Smooth muscle cell (in vitro differentiated cells): ENCODE results near the gene NMT1. TPM values are rescaled to one million over a fixed set of nuclear protein-coding genes. Genes with fewer than 3 reads are reported as not detected.

ENCODE experiments used
- DNase-seq: peaks from one replicate; lab custom pipeline; 2025; ENCODE audit not compliant: unreplicated experiment; lab: John Stamatoyannopoulos, UW
- H2AFZ ChIP-seq: fragments of 200-600 bp; sonication (generic); 2 replicates; pipeline ENCODE4 v1.6.0; 2016; ENCODE audit warnings: antibody characterized with exemption, low read depth, mild to moderate bottlenecking
- H3F3A ChIP-seq: fragments of 200-600 bp; sonication (generic); 2 replicates; pipeline ENCODE4 v1.6.0; 2017; ENCODE audit warnings: antibody characterized with exemption, low read depth
- H3K27ac ChIP-seq: fragments of 200-600 bp; sonication (generic); 2 replicates; pipeline ENCODE4 v1.5.1; 2016; ENCODE audit warnings: low read depth, mild to moderate bottlenecking
- H3K27me3 ChIP-seq: fragments of 200-600 bp; sonication (generic); 2 replicates; pipeline ENCODE4 v1.6.1; 2016; ENCODE audit warnings: low read depth, mild to moderate bottlenecking
- H3K36me3 ChIP-seq: fragments of 200-600 bp; sonication (generic); 2 replicates; pipeline ENCODE4 v1.5.1; 2016; ENCODE audit warnings: low read depth
- H3K4me1 ChIP-seq: fragments of 200-600 bp; sonication (generic); 2 replicates; pipeline ENCODE4 v1.5.1; 2016; ENCODE audit warnings: low read depth
- H3K4me2 ChIP-seq: fragments of 200-600 bp; sonication (generic); 2 replicates; pipeline ENCODE4 v1.6.0; 2016; ENCODE audit warnings: mild to moderate bottlenecking
- H3K4me3 ChIP-seq: fragments of 200-600 bp; sonication (generic); 2 replicates; pipeline ENCODE4 v1.5.1; 2016; ENCODE audit warnings: mild to moderate bottlenecking
- H3K79me2 ChIP-seq: fragments of 200-600 bp; sonication (generic); 2 replicates; pipeline ENCODE4 v1.6.0; 2016; ENCODE audit warnings: low read depth, mild to moderate bottlenecking
- H3K9ac ChIP-seq: fragments of 200-600 bp; sonication (generic); 2 replicates; pipeline ENCODE4 v1.6.0; 2016; ENCODE audit warnings: low read depth
- H3K9me3 ChIP-seq: fragments of 200-600 bp; sonication (generic); replicated peaks from 2 replicates; pipeline ENCODE4 v1.5.1; 2016; ENCODE audit warnings: low read depth
- H4K20me1 ChIP-seq: fragments of 200-600 bp; sonication (generic); 2 replicates; pipeline ENCODE4 v1.6.0; 2016; ENCODE audit warnings: low read depth
- CTCF ChIP-seq: fragments of 200-600 bp; sonication (generic); IDR thresholded peaks from 2 replicates; pipeline ENCODE4 v1.5.1; 2017; ENCODE audit warnings: borderline replicate concordance, mild to moderate bottlenecking, antibody characterized with exemption; ENCODE audit not compliant: insufficient read depth, poor library complexity, severe bottlenecking
- WGBS: methylation state at CpG from one replicate; pipeline ENCODE4 v1.1.7; 2016; ENCODE audit warnings: low lambda C conversion rate; 5-methylcytosine and 5-hydroxymethylcytosine counted together
- microRNA-seq: library from miRNA; unstranded; fragments of <30 nt; microRNA quantifications from one replicate; pipeline ENCODE4, GENCODE V29; 2016; ENCODE audit warnings: borderline number of aligned reads
- polyA plus RNA-seq: library from polyadenylated mRNA; unstranded; fragments of >200 nt; fragmentation: Nextera tagmentation; extraction: Ambion mirVana; gene quantifications from 2 replicates; pipeline ENCODE4 v1.2.1, GENCODE V29; 2016
- small RNA-seq: library from RNA; depleted of rRNA; stranded (forward); fragments of <200 nt; gene quantifications from one replicate; pipeline ENCODE3, GENCODE V24; 2014
- total RNA-seq: library from RNA; depleted of rRNA; stranded (reverse); fragments of >200 nt; gene quantifications from 2 replicates; pipeline ENCODE4 v1.2.3, GENCODE V29; 2014

Gene NMT1
- total and polyA plus RNA-seq, 2 experiments from 2014 or later, result 87.6 to 105 TPM

- TF ChIP-seq CTCF, result no peak
- no peaks in the 10 kb centered on the region for H3K27me3 ChIP-seq
- peaks cover 37% of the 10 kb centered on the region for H3F3A ChIP-seq
- H3K4me1 ChIP-seq, result peaks cover 28% of the 10 kb centered on the region
- H3K4me3 ChIP-seq, result no peak overlapping the region
- H3K79me2 ChIP-seq, result peaks cover 58% of the 10 kb centered on the region
- no peaks in the 10 kb centered on the region for H3K9me3 ChIP-seq
- no peak overlapping the region for H3K4me2 ChIP-seq
- no peak for DNase-seq
- no peak overlapping the region for H3K9ac ChIP-seq
- H3K27ac ChIP-seq, result peak overlapping the region; percentile 55
- peaks cover 66% of the 10 kb centered on the region for H4K20me1 ChIP-seq
- H3K36me3 ChIP-seq, result no peaks in the 10 kb centered on the region
- WGBS, result 55% methylated on average over 2 of the region's 2 CpGs
- no peak overlapping the region for H2AFZ ChIP-seq
These were observed 94.4 kb downstream of the NMT1 start for GRCh38 chr17:45155483-45155882.

- Histone ChIP-seq H3K9ac (no peak overlapping the region), H3K27me3 (no peaks in the 10 kb centered on the region), H3K4me3 (no peak overlapping the region), H3K4me2 (no peak overlapping the region), H2AFZ (no peak overlapping the region), H4K20me1 (peaks cover 59% of the 10 kb centered on the region), H3K4me1 (peaks cover 24% of the 10 kb centered on the region), H3K9me3 (no peaks in the 10 kb centered on the region), H3F3A (peaks cover 30% of the 10 kb centered on the region), H3K36me3 (no peaks in the 10 kb centered on the region), H3K79me2 (peaks cover 58% of the 10 kb centered on the region), H3K27ac (no peak overlapping the region)
- WGBS, result 89% methylated on average over 3 of the region's 3 CpGs
- no peak for DNase-seq
- TF ChIP-seq CTCF, result no peak
These were observed 95.1 kb downstream of the NMT1 start for GRCh38 chr17:45156242-45156641.

Small RNA genes within 50 kb of the gene (microRNA-seq; reads per million reads assigned to microRNA genes)
- gene MIR6784, result not detected

Small RNA genes within 50 kb of the gene (small RNA-seq; reads per million reads assigned to genes)
- gene MIR6784, result 0.34 reads per million, percentile 9 among the genes with 10 or more reads in this experiment
- not detected for gene RF00019

Other genes starting within 250 kb of the NMT1 start
- gene GJC1, start 231.0 kb upstream of the NMT1 start, total RNA-seq, result 9.2 and 16.1 TPM in 2 replicates
- gene GJC1, start 231.0 kb upstream of the NMT1 start, polyA plus RNA-seq, result 6.3 and 8.0 TPM in 2 replicates
- not detected in 2 replicates for gene HIGD1B, start 213.4 kb upstream of the NMT1 start, total RNA-seq
- gene HIGD1B, start 213.4 kb upstream of the NMT1 start, polyA plus RNA-seq, result 0.39 and 0.61 TPM in 2 replicates
- 57.2 and 77.5 TPM in 2 replicates for gene EFTUD2, start 161.9 kb upstream of the NMT1 start, total RNA-seq
- gene EFTUD2, start 161.9 kb upstream of the NMT1 start, polyA plus RNA-seq, result 76.0 and 76.5 TPM in 2 replicates
- gene GFAP, start 145.8 kb upstream of the NMT1 start, total RNA-seq, result 0.04 TPM in 1 of 2 replicates, not detected in the other
- 0.64 and 1.5 TPM in 2 replicates for gene GFAP, start 145.8 kb upstream of the NMT1 start, polyA plus RNA-seq
- gene KIF18B, start 113.5 kb upstream of the NMT1 start, total RNA-seq, result 2.4 and 2.7 TPM in 2 replicates
- 3.4 and 3.9 TPM in 2 replicates for gene KIF18B, start 113.5 kb upstream of the NMT1 start, polyA plus RNA-seq
- not detected in 2 replicates for gene C1QL1, start 93.0 kb upstream of the NMT1 start, total RNA-seq
- gene C1QL1, start 93.0 kb upstream of the NMT1 start, polyA plus RNA-seq, result 5.5 and 5.6 TPM in 2 replicates
- 24.3 and 42.3 TPM in 2 replicates for gene DCAKD, start 9.7 kb upstream of the NMT1 start, total RNA-seq
- 25.7 and 28.4 TPM in 2 replicates for gene DCAKD, start 9.7 kb upstream of the NMT1 start, polyA plus RNA-seq
- gene PLCD3, start 71.2 kb downstream of the NMT1 start, total RNA-seq, result 24.0 and 43.3 TPM in 2 replicates
- 33.4 and 33.7 TPM in 2 replicates for gene PLCD3, start 71.2 kb downstream of the NMT1 start, polyA plus RNA-seq
- 0.49 and 4.6 TPM in 2 replicates for gene ACBD4, start 74.4 kb downstream of the NMT1 start, total RNA-seq
- 5.0 and 5.9 TPM in 2 replicates for gene ACBD4, start 74.4 kb downstream of the NMT1 start, polyA plus RNA-seq
- gene HEXIM1, start 87.2 kb downstream of the NMT1 start, total RNA-seq, result 9.3 and 13.7 TPM in 2 replicates
- 9.4 TPM in 2 replicates for gene HEXIM1, start 87.2 kb downstream of the NMT1 start, polyA plus RNA-seq
- gene HEXIM2, start 100.6 kb downstream of the NMT1 start, total RNA-seq, result 3.4 TPM in 2 replicates
- 6.1 and 6.8 TPM in 2 replicates for gene HEXIM2, start 100.6 kb downstream of the NMT1 start, polyA plus RNA-seq
- gene FMNL1, start 160.6 kb downstream of the NMT1 start, total RNA-seq, result 0.90 TPM in 1 of 2 replicates, not detected in the other
- gene FMNL1, start 160.6 kb downstream of the NMT1 start, polyA plus RNA-seq, result 0.37 and 1.3 TPM in 2 replicates
- gene SPATA32, start 200.8 kb downstream of the NMT1 start, total RNA-seq, result not detected in 2 replicates
- gene SPATA32, start 200.8 kb downstream of the NMT1 start, polyA plus RNA-seq, result 0.27 TPM in 1 of 2 replicates, not detected in the other